Measurements from ENCODE around the gene PYCR2. TPM values are rescaled to one million over a fixed set of nuclear protein-coding genes. Genes with fewer than 3 reads are reported as not detected.
"Not testable (repeated sequence)": the region's sequence is repeated elsewhere in the genome, so short reads cannot be mapped to it uniquely, and the experiment has no call there.

PYCR2 gene
- total RNA-seq, 4 donors from 2014 or later, result 31.1 to 46.2 (median 35.5) TPM

DNA sequence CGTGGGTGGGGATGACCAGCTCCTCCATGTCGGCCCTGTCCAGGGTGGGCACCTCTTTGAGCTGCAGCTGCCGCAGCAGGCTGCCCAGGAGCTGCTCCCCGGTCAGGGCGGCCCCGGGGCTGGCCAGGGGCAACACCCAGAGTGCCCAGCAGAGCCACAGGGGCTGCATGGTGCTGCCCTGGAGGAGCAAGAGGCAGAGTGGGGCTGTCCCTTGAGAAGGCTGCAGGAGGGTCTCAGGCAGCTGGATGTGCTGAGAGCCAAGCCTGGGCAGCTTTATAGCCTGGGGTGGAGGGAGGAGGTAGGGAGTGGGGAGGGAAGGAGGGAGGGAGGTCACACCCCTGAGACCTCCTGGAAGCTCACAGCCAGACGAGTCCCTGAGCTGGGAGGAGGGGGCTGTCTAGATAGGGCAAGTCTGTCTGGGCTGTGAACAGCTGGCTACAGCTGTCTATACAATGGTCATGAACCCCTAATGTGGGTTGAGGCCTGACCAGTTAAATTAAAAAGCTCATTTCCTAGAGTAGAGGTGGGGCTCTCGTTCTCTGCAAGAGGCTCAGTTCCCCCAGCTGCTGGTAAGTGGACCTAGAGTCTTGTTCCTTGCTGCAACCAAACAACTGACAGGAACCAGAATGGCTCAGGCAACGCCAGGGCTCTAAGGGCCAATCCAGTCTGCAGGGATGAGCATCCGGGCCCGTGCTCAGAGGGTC lies 35.0 kb downstream of the PYCR2 start, which contains the start of gene LEFTY1:
Gene LEFTY1, minus strand, starts transcription at position 249 of the 704 bp plus-strand sequence. Its CDS starts 80 bp downstream, at position 169.
- no peaks in the 10 kb centered on the region for H3K27me3 ChIP-seq
- DNase-seq, result no peak
- H3K36me3 ChIP-seq, result no peaks in the 10 kb centered on the region
- peaks cover 0 to 34% (median 0%) of the 10 kb centered on the region in 4 donors for H3K4me1 ChIP-seq
- TF ChIP-seq POLR2A (IDR thresholded peaks at IDR 0.05), result no peak
- TF ChIP-seq, protein P1, sequence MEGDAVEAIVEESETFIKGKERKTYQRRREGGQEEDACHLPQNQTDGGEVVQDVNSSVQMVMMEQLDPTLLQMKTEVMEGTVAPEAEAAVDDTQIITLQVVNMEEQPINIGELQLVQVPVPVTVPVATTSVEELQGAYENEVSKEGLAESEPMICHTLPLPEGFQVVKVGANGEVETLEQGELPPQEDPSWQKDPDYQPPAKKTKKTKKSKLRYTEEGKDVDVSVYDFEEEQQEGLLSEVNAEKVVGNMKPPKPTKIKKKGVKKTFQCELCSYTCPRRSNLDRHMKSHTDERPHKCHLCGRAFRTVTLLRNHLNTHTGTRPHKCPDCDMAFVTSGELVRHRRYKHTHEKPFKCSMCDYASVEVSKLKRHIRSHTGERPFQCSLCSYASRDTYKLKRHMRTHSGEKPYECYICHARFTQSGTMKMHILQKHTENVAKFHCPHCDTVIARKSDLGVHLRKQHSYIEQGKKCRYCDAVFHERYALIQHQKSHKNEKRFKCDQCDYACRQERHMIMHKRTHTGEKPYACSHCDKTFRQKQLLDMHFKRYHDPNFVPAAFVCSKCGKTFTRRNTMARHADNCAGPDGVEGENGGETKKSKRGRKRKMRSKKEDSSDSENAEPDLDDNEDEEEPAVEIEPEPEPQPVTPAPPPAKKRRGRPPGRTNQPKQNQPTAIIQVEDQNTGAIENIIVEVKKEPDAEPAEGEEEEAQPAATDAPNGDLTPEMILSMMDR (IDR thresholded peaks at IDR 0.05), result no peak
- H3K27ac ChIP-seq, result peak within 1 kb of the TSS in 2 of 4 donors; percentile 1 to 39
- peak within 1 kb of the TSS in 1 of 4 donors; percentile 5 for H3K4me3 ChIP-seq
- H3K9me3 ChIP-seq, result no peaks in the 10 kb centered on the region

DNA sequence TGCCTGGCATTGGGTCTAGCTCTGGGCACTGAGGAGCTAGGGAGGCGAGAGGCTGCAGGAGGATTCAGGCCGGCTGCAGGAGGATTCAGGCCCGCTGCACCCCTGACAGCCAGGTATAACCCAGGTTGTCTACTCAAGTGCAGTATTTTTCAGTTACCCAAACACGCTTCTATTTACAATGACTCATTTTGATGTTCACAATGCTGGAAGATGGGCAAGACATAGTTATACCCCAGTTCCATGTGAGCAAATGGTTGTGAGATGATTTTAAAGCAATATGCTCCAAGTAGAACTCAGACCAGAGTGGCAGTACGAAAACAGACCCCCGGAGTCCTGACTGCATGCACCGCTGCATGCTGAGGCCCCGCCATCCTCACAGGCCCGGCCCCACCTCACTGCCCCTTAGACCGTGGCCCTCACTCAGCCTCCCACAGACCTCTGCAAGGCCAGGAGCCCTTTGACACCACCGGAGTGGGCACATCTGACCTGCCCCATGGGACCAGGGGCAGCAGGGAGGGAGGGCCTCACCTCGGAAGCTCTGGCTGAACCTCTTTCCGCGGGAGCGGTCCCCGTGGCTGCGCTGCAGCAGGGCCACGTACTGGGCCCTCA lies 35.7 kb downstream of the PYCR2 start:
- no peaks in the 10 kb centered on the region for H3K36me3 ChIP-seq
- TF ChIP-seq, protein P1 (IDR thresholded peaks at IDR 0.05), result no peak
- no peak for TF ChIP-seq POLR2A (IDR thresholded peaks at IDR 0.05)
- no peak for DNase-seq
- no peak overlapping the region for H3K27ac ChIP-seq
- H3K27me3 ChIP-seq, result no peaks in the 10 kb centered on the region
- H3K4me1 ChIP-seq, result peaks cover 0 to 34% (median 0%) of the 10 kb centered on the region in 4 donors
- peak overlapping the region in 1 of 4 donors; percentile 5 for H3K4me3 ChIP-seq
- no peaks in the 10 kb centered on the region for H3K9me3 ChIP-seq

DNA sequence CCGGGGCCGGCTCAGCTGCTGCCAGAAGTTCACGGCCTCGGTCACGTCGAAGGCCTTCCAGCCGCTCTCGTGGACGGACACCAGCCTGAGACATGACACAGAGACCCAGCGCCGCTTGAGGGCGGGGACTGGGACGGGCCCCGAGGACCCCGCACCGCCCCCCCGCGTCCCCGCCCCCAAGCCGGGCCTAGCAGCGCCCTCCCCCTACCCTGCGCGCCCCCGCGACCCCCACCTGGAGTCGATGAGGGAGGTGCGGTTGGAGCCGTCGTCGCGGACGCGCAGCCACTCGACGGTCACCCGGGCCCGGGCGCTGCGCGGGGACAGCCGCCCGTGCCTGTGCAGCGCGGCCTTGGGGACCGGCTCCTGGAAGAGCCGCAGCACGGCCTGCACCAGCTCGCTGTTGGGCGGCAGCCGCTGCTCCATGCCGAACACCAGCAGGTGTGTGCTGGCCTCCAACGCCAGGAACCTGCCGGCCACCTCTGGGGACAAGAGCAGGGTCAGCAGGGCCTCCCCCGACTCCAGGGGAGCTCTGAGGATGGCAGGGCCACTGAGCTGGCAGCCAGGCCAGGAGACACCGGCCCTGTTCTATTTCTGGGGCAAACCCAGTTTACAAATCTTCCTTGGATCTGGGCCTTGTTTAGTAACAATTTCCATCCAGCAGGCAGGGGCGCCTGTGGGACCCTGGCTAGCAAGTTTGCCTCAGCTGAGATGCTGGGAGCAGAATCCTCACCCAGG lies 36.3 kb downstream of the PYCR2 start:
- not testable (repeated sequence) for H3K36me3 ChIP-seq, H3K4me3 ChIP-seq, DNase-seq, H3K27me3 ChIP-seq, H3K27ac ChIP-seq, H3K9me3 ChIP-seq
- H3K4me1 ChIP-seq, result peaks cover 0 to 34% (median 0%) of the 10 kb centered on the region in 4 donors

DNA sequence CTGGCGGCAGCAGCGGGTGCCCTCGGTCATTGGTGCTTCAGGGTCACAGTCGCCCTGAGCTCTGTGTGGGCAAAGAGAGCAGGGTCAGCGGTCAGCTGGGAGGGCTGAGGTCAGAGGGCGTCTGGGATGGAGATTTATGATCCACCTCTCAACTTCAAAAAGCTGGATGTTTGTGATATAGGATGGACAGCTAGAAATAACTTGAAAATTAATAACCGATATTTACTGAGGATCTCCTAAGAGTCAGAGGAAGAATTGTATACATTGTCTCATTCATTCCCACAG lies 37.1 kb downstream of the PYCR2 start:
- DNase-seq, result no peak
- Histone ChIP-seq H3K27ac (no peak overlapping the region), H3K4me1 (peaks cover 0 to 34% (median 0%) of the 10 kb centered on the region in 4 donors), H3K27me3 (no peaks in the 10 kb centered on the region), H3K36me3 (no peaks in the 10 kb centered on the region), H3K4me3 (no peak overlapping the region), H3K9me3 (no peaks in the 10 kb centered on the region)
- TF ChIP-seq POLR2A (IDR thresholded peaks at IDR 0.05), result no peak
- TF ChIP-seq, protein P1 (IDR thresholded peaks at IDR 0.05), result no peak

DNA sequence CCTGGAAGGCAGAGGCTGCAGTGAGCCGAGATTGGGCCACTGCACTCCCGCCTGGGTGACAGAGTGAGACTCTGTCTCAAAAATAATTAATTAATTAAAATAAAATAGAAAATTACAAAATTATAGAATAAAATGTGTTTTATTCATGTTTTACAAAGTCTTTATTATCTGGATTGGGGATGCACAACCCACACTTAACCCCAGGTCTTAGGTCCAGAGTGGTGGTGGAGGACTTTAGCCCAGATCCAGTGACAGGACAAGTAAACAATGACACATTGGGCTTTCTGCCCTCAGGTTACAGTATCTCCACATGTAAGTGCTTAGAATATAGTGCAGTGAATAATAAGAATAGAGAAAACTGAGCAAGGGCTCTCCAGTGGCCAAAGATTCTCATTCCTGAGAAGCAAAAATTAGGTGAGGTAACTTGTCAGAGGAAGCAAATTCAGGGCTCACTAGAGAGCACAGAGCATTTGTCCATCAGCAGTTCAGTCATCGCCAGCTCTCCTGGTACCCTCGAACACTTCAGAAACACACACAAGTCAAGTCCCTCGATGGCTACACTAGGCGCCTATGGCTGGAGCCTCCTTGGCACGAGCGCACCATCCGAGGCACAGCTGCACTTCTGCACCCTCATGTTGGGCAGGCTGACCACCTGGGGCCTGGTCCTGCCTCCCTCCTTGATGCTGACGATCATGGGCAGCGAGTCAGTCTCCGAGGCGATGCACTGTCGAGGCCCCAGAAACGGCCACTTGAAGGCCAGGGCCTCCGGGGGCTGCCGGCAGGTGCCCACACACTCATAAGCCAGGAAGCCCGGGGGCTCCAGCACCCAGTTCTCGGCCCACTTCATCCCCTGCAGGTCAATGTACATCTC lies 37.7 kb downstream of the PYCR2 start:
- no peaks in the 10 kb centered on the region for H3K27me3 ChIP-seq
- H3K4me3 ChIP-seq, result no peak overlapping the region
- H3K36me3 ChIP-seq, result no peaks in the 10 kb centered on the region

More for the DNA sequence above, 37.7 kb downstream of the PYCR2 start:
- Histone ChIP-seq H3K9me3 (no peaks in the 10 kb centered on the region), H3K27ac (no peak overlapping the region), H3K4me1 (peaks cover 0 to 35% (median 0%) of the 10 kb centered on the region in 4 donors)
- TF ChIP-seq POLR2A (IDR thresholded peaks at IDR 0.05), result no peak
- TF ChIP-seq, protein P1 (IDR thresholded peaks at IDR 0.05), result no peak
- DNase-seq, result no peak

Data from Peyer's patch (tissue), 4 donors.